EL (cell line): ENCODE results near the gene DNMT3A.

Source experiments
- DNase-seq: peaks from one replicate; pipeline ENCODE4 v3.0.0-alpha.2; 2016

The DNMT3A gene

GRCh38 chr2:25254961-25255360 is 86.8 kb downstream of the DNMT3A start:
- DNase-seq = no peak

- DNase-seq = no peak
Observed at GRCh38 chr2:25253153-25253626, 88.5 kb downstream of the DNMT3A start.

- peak; percentile 45 for DNase-seq
Observed at GRCh38 chr2:25252291-25253152, 89.2 kb downstream of the DNMT3A start.

- peak; percentile 37 for DNase-seq
Observed at GRCh38 chr2:25251422-25252273, 90.1 kb downstream of the DNMT3A start.

- no peak for DNase-seq
Observed at GRCh38 chr2:25251071-25251421, 90.7 kb downstream of the DNMT3A start.

GRCh38 chr2:25250331-25251070 is 91.2 kb downstream of the DNMT3A start:
- DNase-seq = peak; percentile 75

GRCh38 chr2:25249785-25250184 is 91.9 kb downstream of the DNMT3A start:
- DNase-seq = no peak

GRCh38 chr2:25247792-25248512 is 93.8 kb downstream of the DNMT3A start:
- DNase-seq = no peak

- DNase-seq = no peak
Observed at GRCh38 chr2:25246558-25247290, 95.0 kb downstream of the DNMT3A start.

- DNase-seq = no peak
Observed at GRCh38 chr2:25246001-25246400, 95.7 kb downstream of the DNMT3A start.

GRCh38 chr2:25245141-25245540 is 96.6 kb downstream of the DNMT3A start:
- DNase-seq = no peak

- no peak for DNase-seq
Observed at GRCh38 chr2:25243995-25244394, 97.7 kb downstream of the DNMT3A start.

GRCh38 chr2:25241452-25241851 is 100.3 kb downstream of the DNMT3A start:
- no peak for DNase-seq

- DNase-seq = no peak
Observed at GRCh38 chr2:25240636-25241035, 101.1 kb downstream of the DNMT3A start.

GRCh38 chr2:25238920-25239319 is 102.8 kb downstream of the DNMT3A start:
- no peak for DNase-seq

- no peak for DNase-seq
Observed at GRCh38 chr2:25237764-25238163, 104.0 kb downstream of the DNMT3A start.

GRCh38 chr2:25236736-25237135 is 105.0 kb downstream of the DNMT3A start:
- no peak for DNase-seq

- no peak for DNase-seq
Observed at GRCh38 chr2:25234738-25235137, 107.0 kb downstream of the DNMT3A start.

- DNase-seq = no peak
Observed at GRCh38 chr2:25233916-25234605, 107.7 kb downstream of the DNMT3A start.

- DNase-seq = no peak
Observed at GRCh38 chr2:25232248-25232825, 109.4 kb downstream of the DNMT3A start.

- DNase-seq = no peak
Observed at GRCh38 chr2:25230948-25231311, 110.8 kb downstream of the DNMT3A start.
